B cell (primary cell): ENCODE measurements around the gene PHF20.

ENCODE experiments used
- EZH2 ChIP-seq: IDR thresholded peaks from 2 replicates; pipeline ENCODE4 v1.6.1; 2012; ENCODE audit warnings: borderline replicate concordance, low read depth, mild to moderate bottlenecking, moderate library complexity, low read length; ENCODE audit not compliant: insufficient read depth, poor library complexity, severe bottlenecking
- TF ChIP-seq, protein P1 (sequence below): fragments of 200-600 bp; IDR thresholded peaks from one replicate; pipeline ENCODE4 v1.8.0; 2022; ENCODE audit warnings: antibody characterized with exemption, mild to moderate bottlenecking

DNA sequence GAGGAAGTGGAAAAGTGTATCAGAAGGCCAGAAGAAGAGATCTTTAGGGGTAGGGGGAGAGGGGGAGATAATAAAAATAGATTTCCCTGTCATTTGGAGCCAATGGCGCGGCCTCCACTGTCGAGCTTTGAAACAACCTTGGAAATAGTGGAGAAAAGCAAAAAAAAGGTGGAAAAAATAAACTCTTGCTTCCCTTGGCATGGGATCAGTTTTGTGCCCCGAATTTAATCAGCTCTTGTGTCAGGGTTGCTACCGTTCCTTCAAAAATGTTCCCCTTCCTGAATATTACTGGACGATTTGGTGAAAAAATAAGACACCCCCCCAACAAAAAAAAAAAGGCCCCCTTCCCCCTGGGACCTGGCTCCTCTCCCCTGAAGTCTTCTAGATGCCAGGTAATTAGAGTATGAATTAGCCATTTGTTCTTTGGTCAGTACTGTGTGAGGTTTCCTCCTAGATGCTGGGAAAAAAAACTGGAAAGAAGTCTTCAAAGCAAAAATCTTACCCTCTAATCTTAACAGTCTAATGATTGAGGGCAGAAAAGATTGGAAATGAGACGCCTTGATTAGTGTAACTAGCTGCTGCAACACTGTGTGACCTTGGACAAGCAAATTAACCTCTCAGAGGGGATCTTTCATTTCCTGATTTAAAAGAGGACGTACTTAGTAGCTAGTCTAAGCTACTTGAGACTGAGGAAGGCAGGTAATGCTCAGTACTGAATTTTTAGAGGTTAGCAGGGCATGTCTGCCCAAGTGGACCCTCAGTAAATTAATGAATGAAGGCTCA, 28.9 kb upstream of the PHF20 start:
- TF ChIP-seq, protein P1, sequence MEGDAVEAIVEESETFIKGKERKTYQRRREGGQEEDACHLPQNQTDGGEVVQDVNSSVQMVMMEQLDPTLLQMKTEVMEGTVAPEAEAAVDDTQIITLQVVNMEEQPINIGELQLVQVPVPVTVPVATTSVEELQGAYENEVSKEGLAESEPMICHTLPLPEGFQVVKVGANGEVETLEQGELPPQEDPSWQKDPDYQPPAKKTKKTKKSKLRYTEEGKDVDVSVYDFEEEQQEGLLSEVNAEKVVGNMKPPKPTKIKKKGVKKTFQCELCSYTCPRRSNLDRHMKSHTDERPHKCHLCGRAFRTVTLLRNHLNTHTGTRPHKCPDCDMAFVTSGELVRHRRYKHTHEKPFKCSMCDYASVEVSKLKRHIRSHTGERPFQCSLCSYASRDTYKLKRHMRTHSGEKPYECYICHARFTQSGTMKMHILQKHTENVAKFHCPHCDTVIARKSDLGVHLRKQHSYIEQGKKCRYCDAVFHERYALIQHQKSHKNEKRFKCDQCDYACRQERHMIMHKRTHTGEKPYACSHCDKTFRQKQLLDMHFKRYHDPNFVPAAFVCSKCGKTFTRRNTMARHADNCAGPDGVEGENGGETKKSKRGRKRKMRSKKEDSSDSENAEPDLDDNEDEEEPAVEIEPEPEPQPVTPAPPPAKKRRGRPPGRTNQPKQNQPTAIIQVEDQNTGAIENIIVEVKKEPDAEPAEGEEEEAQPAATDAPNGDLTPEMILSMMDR, result no peak
- no peak for TF ChIP-seq EZH2
